Esophagus squamous epithelium (tissue), 5 donors: Measurements from ENCODE around the gene PTK6. TPM values are rescaled to one million over a fixed set of nuclear protein-coding genes. Genes with fewer than 3 reads are reported as not detected.

Experiments
- DNase-seq: peaks from one replicate; lab custom pipeline; 2025; lab: John Stamatoyannopoulos, UW
- H3K27ac ChIP-seq, 4 donors: fragments of 200-600 bp; sonication (generic); one replicate each; pipeline ENCODE4 v1.5.1; 2016 to 2019; ENCODE audit warnings: mild to moderate bottlenecking in 1 of 4
- H3K27me3 ChIP-seq, 4 donors: fragments of 200-600 bp; sonication (generic); 1 replicate in 3 of 4; 2 replicates in 1 of 4; pipeline versions ENCODE4 v1.5.1 to v1.6.0; 2017 to 2021; ENCODE audit warnings: antibody characterized with exemption in 1 of 4
- H3K36me3 ChIP-seq, 3 donors: fragments of 200-600 bp; sonication (generic); one replicate each; pipeline ENCODE4 v1.5.1; 2016 to 2019
- H3K4me1 ChIP-seq, 3 donors: fragments of 200-600 bp; sonication (generic); one replicate each; pipeline ENCODE4 v1.5.1; 2017 to 2019
- H3K4me3 ChIP-seq, 4 donors: fragments of 200-600 bp; sonication (generic); 1 replicate in 3 of 4; 2 replicates in 1 of 4; pipeline ENCODE4 v1.5.1; 2016 to 2019; ENCODE audit warnings: mild to moderate bottlenecking in 2 of 4, moderate library complexity in 1 of 4
- H3K9me3 ChIP-seq, 3 donors: fragments of 200-600 bp; sonication (generic); one replicate each; pipeline ENCODE4 v1.5.1; 2016 to 2019
- POLR2A ChIP-seq, 4 donors: fragments of 450-650 bp; IDR thresholded peaks; one replicate each; pipeline ENCODE4 v1.6.1; 2017; ENCODE audit warnings: antibody characterized with exemption in 4 of 4, mild to moderate bottlenecking in 4 of 4, moderate library complexity in 3 of 4
- WGBS, 2 donors: methylation state at CpG; one replicate each; pipeline ENCODE4 v1.1.5; 2018; 5-methylcytosine and 5-hydroxymethylcytosine counted together
- intact Hi-C: fragments of 100-400 bp; cut with DNase I; formaldehyde crosslinking; loops from one replicate; pipeline ENCODE4 v1.15.0; 2022
- total RNA-seq, 4 donors: library from RNA; depleted of rRNA; stranded (reverse); fragments of >200 nt; gene quantifications; one replicate each; pipeline ENCODE4 v1.1.0, GENCODE V29; 2016
- TF ChIP-seq, protein P1 (sequence below), 6 experiments: fragments of 450-650 bp in 4 of 6; fragments of 200-600 bp in 2 of 6; sonication (generic) in 2 of 6; IDR thresholded peaks; one replicate each; pipeline ENCODE4 v1.5.1; 2016 to 2019; ENCODE audit warnings: antibody characterized with exemption in 6 of 6, mild to moderate bottlenecking in 4 of 6, moderate library complexity in 4 of 6
- donor health status: DM: yes; HTN: yes; CAD: no.

PTK6 gene
- total RNA-seq, 4 donors from 2014 or later, result 40.8 to 133 (median 49.7) TPM

- TF ChIP-seq, protein P1, sequence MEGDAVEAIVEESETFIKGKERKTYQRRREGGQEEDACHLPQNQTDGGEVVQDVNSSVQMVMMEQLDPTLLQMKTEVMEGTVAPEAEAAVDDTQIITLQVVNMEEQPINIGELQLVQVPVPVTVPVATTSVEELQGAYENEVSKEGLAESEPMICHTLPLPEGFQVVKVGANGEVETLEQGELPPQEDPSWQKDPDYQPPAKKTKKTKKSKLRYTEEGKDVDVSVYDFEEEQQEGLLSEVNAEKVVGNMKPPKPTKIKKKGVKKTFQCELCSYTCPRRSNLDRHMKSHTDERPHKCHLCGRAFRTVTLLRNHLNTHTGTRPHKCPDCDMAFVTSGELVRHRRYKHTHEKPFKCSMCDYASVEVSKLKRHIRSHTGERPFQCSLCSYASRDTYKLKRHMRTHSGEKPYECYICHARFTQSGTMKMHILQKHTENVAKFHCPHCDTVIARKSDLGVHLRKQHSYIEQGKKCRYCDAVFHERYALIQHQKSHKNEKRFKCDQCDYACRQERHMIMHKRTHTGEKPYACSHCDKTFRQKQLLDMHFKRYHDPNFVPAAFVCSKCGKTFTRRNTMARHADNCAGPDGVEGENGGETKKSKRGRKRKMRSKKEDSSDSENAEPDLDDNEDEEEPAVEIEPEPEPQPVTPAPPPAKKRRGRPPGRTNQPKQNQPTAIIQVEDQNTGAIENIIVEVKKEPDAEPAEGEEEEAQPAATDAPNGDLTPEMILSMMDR (IDR thresholded peaks at IDR 0.05), result no peak
- TF ChIP-seq POLR2A (IDR thresholded peaks at IDR 0.05), result no peak
- intact Hi-C loops, result no loop called here
- Histone ChIP-seq H3K27me3 (peaks cover 0 to 80% (median 10%) of the 10 kb centered on the region in 4 donors), H3K9me3 (no peaks in the 10 kb centered on the region), H3K4me1 (peaks cover 5 to 20% (median 8%) of the 10 kb centered on the region in 3 donors), H3K36me3 (no peaks in the 10 kb centered on the region), H3K27ac (no peak overlapping the region), H3K4me3 (no peak overlapping the region)
- 75 to 82% methylated on average over 2 of the region's 2 CpGs for WGBS, 2 donors
- DNase-seq, result no peak
These were observed 44.7 kb downstream of the PTK6 start for GRCh38 chr20:63492518-63492917.

DNA sequence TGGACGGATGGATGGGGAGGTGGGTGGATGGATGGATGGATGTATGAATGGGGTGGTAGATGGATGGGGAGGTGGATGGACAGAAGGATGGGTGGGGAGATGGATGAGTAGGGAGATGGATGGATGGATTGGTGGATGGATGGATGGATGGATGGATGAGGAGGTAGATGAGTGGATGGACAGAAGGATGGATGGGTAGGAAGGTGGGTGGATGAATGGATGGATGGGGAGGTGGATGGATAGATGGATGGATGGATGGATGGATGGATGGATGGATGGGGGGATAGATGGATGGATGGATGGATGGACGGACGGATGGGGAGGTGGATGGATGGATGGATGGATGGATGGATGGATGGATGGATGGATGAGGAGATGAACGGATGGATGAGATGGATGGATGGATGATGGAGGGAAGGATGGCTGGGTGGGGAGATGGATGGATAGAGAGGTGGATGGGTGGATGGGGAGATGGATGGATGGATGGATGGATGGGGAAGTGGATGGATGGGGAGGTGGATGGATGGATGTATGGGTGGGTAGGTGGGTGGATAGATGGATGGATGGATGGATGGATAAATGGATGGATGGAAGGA, 45.4 kb downstream of the PTK6 start:
- Histone ChIP-seq H3K36me3 (no peaks in the 10 kb centered on the region), H3K9me3 (no peaks in the 10 kb centered on the region), H3K27me3 (peaks cover 0 to 80% (median 15%) of the 10 kb centered on the region in 4 donors), H3K27ac (no peak overlapping the region), H3K4me3 (no peak overlapping the region), H3K4me1 (peaks cover 5 to 16% (median 8%) of the 10 kb centered on the region in 3 donors)
- DNase-seq, result no peak
- WGBS, 2 donors, result 52 to 64% methylated on average over 4 of the region's 4 CpGs
- TF ChIP-seq, protein P1 (IDR thresholded peaks at IDR 0.05), result no peak
- TF ChIP-seq POLR2A (IDR thresholded peaks at IDR 0.05), result no peak
- intact Hi-C loops, result no loop called here

- Histone ChIP-seq H3K36me3 (no peaks in the 10 kb centered on the region), H3K27ac (no peak overlapping the region), H3K4me1 (peaks cover 0 to 10% (median 2%) of the 10 kb centered on the region in 3 donors), H3K27me3 (peaks cover 0 to 80% (median 12%) of the 10 kb centered on the region in 4 donors), H3K9me3 (no peaks in the 10 kb centered on the region), H3K4me3 (no peak overlapping the region)
- no peak for TF ChIP-seq POLR2A (IDR thresholded peaks at IDR 0.05)
- TF ChIP-seq, protein P1 (IDR thresholded peaks at IDR 0.05), result no peak
- intact Hi-C loops, result no loop called here
- DNase-seq, result no peak
- WGBS, 2 donors, result 60% methylated on average over 2 of the region's 4 CpGs; no CpG with 5 or more reads in 1 of the 2 donors
These were observed 46.1 kb downstream of the PTK6 start for GRCh38 chr20:63491078-63491477.

GRCh38 chr20:63490416-63490815, 46.8 kb downstream of the PTK6 start:
- no peak for DNase-seq
- TF ChIP-seq, protein P1 (IDR thresholded peaks at IDR 0.05), result no peak
- TF ChIP-seq POLR2A (IDR thresholded peaks at IDR 0.05), result no peak
- Histone ChIP-seq H3K4me3 (no peak overlapping the region), H3K9me3 (no peaks in the 10 kb centered on the region), H3K27me3 (peaks cover 0 to 80% (median 12%) of the 10 kb centered on the region in 4 donors), H3K27ac (no peak overlapping the region), H3K4me1 (peaks cover 0 to 5% (median 0%) of the 10 kb centered on the region in 3 donors), H3K36me3 (no peaks in the 10 kb centered on the region)
- WGBS, 2 donors, result 83 to 87% methylated on average over 16 of the region's 24 CpGs
- intact Hi-C loops, result no loop called here
